Measurements from ENCODE around the gene OR6S1. TPM values are rescaled to one million over a fixed set of nuclear protein-coding genes. Genes with fewer than 3 reads are reported as not detected.
"Not testable (repeated sequence)": the region's sequence is repeated elsewhere in the genome, so short reads cannot be mapped to it uniquely, and the experiment has no call there.

The OR6S1 gene
- total and polyA plus RNA-seq, 8 donors = not detected

- intact Hi-C loops (cut with DNase I) = no loop called here
- Histone ChIP-seq H3K4me3 (no peak overlapping the region), H3K27me3 (peaks cover 63 to 100% of the 10 kb centered on the region in 2 donors), H3K27ac (no peak overlapping the region), H3K9me3 (no peaks in the 10 kb centered on the region), H3K36me3 (no peaks in the 10 kb centered on the region), H3K4me1 (no peaks in the 10 kb centered on the region)
- ATAC-seq = no peak
- TF ChIP-seq, protein P1, sequence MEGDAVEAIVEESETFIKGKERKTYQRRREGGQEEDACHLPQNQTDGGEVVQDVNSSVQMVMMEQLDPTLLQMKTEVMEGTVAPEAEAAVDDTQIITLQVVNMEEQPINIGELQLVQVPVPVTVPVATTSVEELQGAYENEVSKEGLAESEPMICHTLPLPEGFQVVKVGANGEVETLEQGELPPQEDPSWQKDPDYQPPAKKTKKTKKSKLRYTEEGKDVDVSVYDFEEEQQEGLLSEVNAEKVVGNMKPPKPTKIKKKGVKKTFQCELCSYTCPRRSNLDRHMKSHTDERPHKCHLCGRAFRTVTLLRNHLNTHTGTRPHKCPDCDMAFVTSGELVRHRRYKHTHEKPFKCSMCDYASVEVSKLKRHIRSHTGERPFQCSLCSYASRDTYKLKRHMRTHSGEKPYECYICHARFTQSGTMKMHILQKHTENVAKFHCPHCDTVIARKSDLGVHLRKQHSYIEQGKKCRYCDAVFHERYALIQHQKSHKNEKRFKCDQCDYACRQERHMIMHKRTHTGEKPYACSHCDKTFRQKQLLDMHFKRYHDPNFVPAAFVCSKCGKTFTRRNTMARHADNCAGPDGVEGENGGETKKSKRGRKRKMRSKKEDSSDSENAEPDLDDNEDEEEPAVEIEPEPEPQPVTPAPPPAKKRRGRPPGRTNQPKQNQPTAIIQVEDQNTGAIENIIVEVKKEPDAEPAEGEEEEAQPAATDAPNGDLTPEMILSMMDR (IDR thresholded peaks at IDR 0.05) = no peak
- no peak for DNase-seq
These were observed 14.4 kb upstream of the OR6S1 start for GRCh38 chr14:20655851-20656250.

- H3K9me3 ChIP-seq = no peaks in the 10 kb centered on the region
- TF ChIP-seq, protein P1 (IDR thresholded peaks at IDR 0.05) = no peak
- intact Hi-C loops (cut with DNase I) = no loop called here
- H3K4me1 ChIP-seq = no peaks in the 10 kb centered on the region
- no peak overlapping the region for H3K4me3 ChIP-seq
- no peaks in the 10 kb centered on the region for H3K36me3 ChIP-seq
- DNase-seq (peak in 1 of 4 donors; percentile 54), ATAC-seq (no peak)
- H3K27ac ChIP-seq = no peak overlapping the region
- peaks cover 68 to 99% of the 10 kb centered on the region in 2 donors for H3K27me3 ChIP-seq
These were observed 11.8 kb upstream of the OR6S1 start for GRCh38 chr14:20652996-20653975.

- H3K27ac ChIP-seq = no peak overlapping the region
- ATAC-seq (no peak), DNase-seq (no peak)
- no peaks in the 10 kb centered on the region for H3K36me3 ChIP-seq
- H3K27me3 ChIP-seq = peaks cover 7 to 55% of the 10 kb centered on the region in 2 donors
- no peaks in the 10 kb centered on the region for H3K9me3 ChIP-seq
- TF ChIP-seq, protein P1 (IDR thresholded peaks at IDR 0.05) = no peak
- no peak overlapping the region for H3K4me3 ChIP-seq
- no peaks in the 10 kb centered on the region for H3K4me1 ChIP-seq
- intact Hi-C loops (cut with DNase I) = no loop called here
These were observed 4.0 kb upstream of the OR6S1 start for GRCh38 chr14:20645481-20645880.

- Histone ChIP-seq H3K9me3 (no peaks in the 10 kb centered on the region), H3K4me3 (no peak overlapping the region), H3K27me3 (peaks cover 0 to 48% of the 10 kb centered on the region in 2 donors), H3K4me1 (no peaks in the 10 kb centered on the region), H3K27ac (no peak overlapping the region), H3K36me3 (no peaks in the 10 kb centered on the region)
- ATAC-seq (no peak), DNase-seq (no peak)
- intact Hi-C loops (cut with DNase I) = no loop called here
- TF ChIP-seq, protein P1 (IDR thresholded peaks at IDR 0.05) = no peak
These were observed 3.0 kb upstream of the OR6S1 start for GRCh38 chr14:20644520-20644919.

- H3K27ac ChIP-seq; ATAC-seq; H3K9me3 ChIP-seq; H3K4me3 ChIP-seq; DNase-seq; intact Hi-C loops (cut with DNase I); H3K36me3 ChIP-seq; H3K4me1 ChIP-seq: not testable (repeated sequence)
- peaks cover 5 to 55% of the 10 kb centered on the region in 2 donors for H3K27me3 ChIP-seq
These were observed 1.3 kb upstream of the OR6S1 start for GRCh38 chr14:20642755-20643154.

Measured in left lung (tissue), 10 donors.